ENCODE measurements around the gene DLGAP1.
"Not testable (repeated sequence)": the region's sequence is repeated elsewhere in the genome, so short reads cannot be mapped to it uniquely, and the experiment has no call there.

DLGAP1 gene
- 0.05 to 0.13 reads per million in 2 donors for total RNA-seq

- no peak for DNase-seq
Measured at GRCh38 chr18:4455113-4455811, at the start of gene DLGAP1. Gene DLGAP1, minus strand, starts transcription at chr18:4455307.

- DNase-seq, result not testable (repeated sequence)
Measured at GRCh38 chr18:4494703-4495284, 39.7 kb upstream of the DLGAP1 start.

- no peak for DNase-seq
Measured at GRCh38 chr18:4468511-4468910, 13.4 kb upstream of the DLGAP1 start.

- no peak for DNase-seq
Measured at GRCh38 chr18:4454537-4455112, 482 bp downstream of the DLGAP1 start.

GRCh38 chr18:4453874-4454536, 1.1 kb downstream of the DLGAP1 start:
- DNase-seq, result no peak

GRCh38 chr18:4453567-4453873, 1.6 kb downstream of the DLGAP1 start:
- no peak for DNase-seq

GRCh38 chr18:4450065-4450658, 4.9 kb downstream of the DLGAP1 start:
- DNase-seq, result no peak

- DNase-seq, result no peak
Measured at GRCh38 chr18:4445902-4446301, 9.2 kb downstream of the DLGAP1 start.

- DNase-seq, result no peak
Measured at GRCh38 chr18:4444306-4444705, 10.8 kb downstream of the DLGAP1 start.

- DNase-seq, result no peak
Measured at GRCh38 chr18:4441098-4441497, 14.0 kb downstream of the DLGAP1 start.

GRCh38 chr18:4438938-4439337, 16.2 kb downstream of the DLGAP1 start:
- no peak for DNase-seq

- DNase-seq, result no peak
Measured at GRCh38 chr18:4433717-4434116, 21.4 kb downstream of the DLGAP1 start.

- no peak for DNase-seq
Measured at GRCh38 chr18:4430836-4431235, 24.3 kb downstream of the DLGAP1 start.

GRCh38 chr18:4417714-4418113, 37.4 kb downstream of the DLGAP1 start:
- DNase-seq, result no peak

GRCh38 chr18:4416976-4417375, 38.1 kb downstream of the DLGAP1 start:
- DNase-seq, result no peak

GRCh38 chr18:4412286-4412685, 42.8 kb downstream of the DLGAP1 start:
- no peak for DNase-seq

- no peak for DNase-seq
Measured at GRCh38 chr18:4406856-4407255, 48.3 kb downstream of the DLGAP1 start.

- DNase-seq, result no peak
Measured at GRCh38 chr18:4405965-4406364, 49.1 kb downstream of the DLGAP1 start.

GRCh38 chr18:4403836-4404235, 51.3 kb downstream of the DLGAP1 start:
- DNase-seq, result no peak

- DNase-seq, result no peak
Measured at GRCh38 chr18:4400911-4401310, 54.2 kb downstream of the DLGAP1 start.

- DNase-seq, result no peak
Measured at GRCh38 chr18:4399929-4400328, 55.2 kb downstream of the DLGAP1 start.

GRCh38 chr18:4394700-4395099, 60.4 kb downstream of the DLGAP1 start:
- no peak for DNase-seq

- no peak for DNase-seq
Measured at GRCh38 chr18:4391859-4392258, 63.2 kb downstream of the DLGAP1 start.

GRCh38 chr18:4385876-4386275, 69.2 kb downstream of the DLGAP1 start:
- DNase-seq, result no peak

All from activated gamma-delta T cell (primary cell).